ENCODE data around the gene PVALEF.
"Not testable (repeated sequence)": the region's sequence is repeated elsewhere in the genome, so short reads cannot be mapped to it uniquely, and the experiment has no call there.

PVALEF gene

GRCh38 chr17:81142301-81143199, 22.8 kb upstream of the PVALEF start:
- TF ChIP-seq CTCF (IDR thresholded peaks at IDR 0.05) (peak; percentile 85), ZFX (IDR thresholded peaks at IDR 0.05; ENCODE audit: borderline replicate concordance) (no peak)
- H3K27ac ChIP-seq = no peak overlapping the region

- no peak overlapping the region for H3K27ac ChIP-seq
- TF ChIP-seq ZFX (IDR thresholded peaks at IDR 0.05; ENCODE audit: borderline replicate concordance) = no peak
- TF ChIP-seq CTCF (IDR thresholded peaks at IDR 0.05) = no peak
Observed at GRCh38 chr17:81143200-81143527, 22.1 kb upstream of the PVALEF start.

- TF ChIP-seq ZFX (IDR thresholded peaks at IDR 0.05; ENCODE audit: borderline replicate concordance) = no peak
- no peak for TF ChIP-seq CTCF (IDR thresholded peaks at IDR 0.05)
- H3K27ac ChIP-seq = no peak overlapping the region
Observed at GRCh38 chr17:81143717-81144422, 21.4 kb upstream of the PVALEF start.

GRCh38 chr17:81144423-81144781, 20.9 kb upstream of the PVALEF start:
- TF ChIP-seq CTCF (IDR thresholded peaks at IDR 0.05) (no peak), ZFX (IDR thresholded peaks at IDR 0.05; ENCODE audit: borderline replicate concordance) (no peak)
- H3K27ac ChIP-seq = no peak overlapping the region

GRCh38 chr17:81146208-81146607, 19.1 kb upstream of the PVALEF start:
- not testable (repeated sequence) for H3K27ac ChIP-seq

GRCh38 chr17:81147701-81148100, 17.6 kb upstream of the PVALEF start:
- TF ChIP-seq CTCF (IDR thresholded peaks at IDR 0.05) = no peak
- TF ChIP-seq ZFX (IDR thresholded peaks at IDR 0.05; ENCODE audit: borderline replicate concordance) = no peak
- H3K27ac ChIP-seq = no peak overlapping the region

GRCh38 chr17:81148571-81148970, 16.7 kb upstream of the PVALEF start:
- no peak overlapping the region for H3K27ac ChIP-seq
- TF ChIP-seq CTCF (IDR thresholded peaks at IDR 0.05) (no peak), ZFX (IDR thresholded peaks at IDR 0.05; ENCODE audit: borderline replicate concordance) (no peak)
